ENCODE data around the gene SHISAL2A.
"Not testable (repeated sequence)": the region's sequence is repeated elsewhere in the genome, so short reads cannot be mapped to it uniquely, and the experiment has no call there.

SHISAL2A gene

DNA sequence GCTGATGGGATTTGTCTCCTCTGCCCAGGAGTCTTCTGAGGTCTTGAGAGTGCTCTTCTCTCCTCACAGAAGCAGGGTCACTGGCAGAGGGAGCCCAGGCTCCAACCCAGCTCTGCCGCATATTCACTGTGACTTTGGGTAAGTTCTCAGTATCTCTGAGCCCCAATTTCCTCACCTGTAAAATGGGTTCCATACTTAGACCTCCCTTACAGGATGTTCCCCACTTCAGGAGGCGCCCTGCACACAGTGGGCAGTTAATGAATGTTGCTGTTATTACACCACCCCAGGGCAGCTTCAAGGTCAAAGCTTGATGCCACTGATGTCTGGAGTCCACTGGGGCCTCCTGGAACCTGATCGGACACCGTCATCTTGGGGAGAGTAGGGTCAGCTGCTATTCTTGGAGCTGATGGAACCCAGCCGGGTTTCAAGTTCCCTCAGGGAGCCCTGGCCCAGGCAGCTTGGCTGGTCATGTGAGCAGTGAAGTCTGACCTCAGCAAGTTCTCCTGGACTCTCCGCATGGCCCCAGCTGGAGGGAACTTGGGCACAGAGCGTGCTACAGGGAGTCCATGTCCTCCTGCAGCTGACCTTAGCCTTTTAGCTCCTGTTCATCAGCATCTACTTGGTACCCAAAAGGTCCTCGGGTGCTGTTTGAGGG is 43.4 kb downstream of the SHISAL2A start:
- Histone ChIP-seq H3K36me3 (ENCODE audit: insufficient read depth, low read length) (no peaks in the 10 kb centered on the region), H3K4me1 (ENCODE audit: insufficient read depth, low read length) (peaks cover 21% of the 10 kb centered on the region), H3K9me3 (ENCODE audit: control insufficient read depth, insufficient read depth, low read length) (no peaks in the 10 kb centered on the region), H3K9ac (ENCODE audit: low read depth, low read length) (no peak overlapping the region)

DNA sequence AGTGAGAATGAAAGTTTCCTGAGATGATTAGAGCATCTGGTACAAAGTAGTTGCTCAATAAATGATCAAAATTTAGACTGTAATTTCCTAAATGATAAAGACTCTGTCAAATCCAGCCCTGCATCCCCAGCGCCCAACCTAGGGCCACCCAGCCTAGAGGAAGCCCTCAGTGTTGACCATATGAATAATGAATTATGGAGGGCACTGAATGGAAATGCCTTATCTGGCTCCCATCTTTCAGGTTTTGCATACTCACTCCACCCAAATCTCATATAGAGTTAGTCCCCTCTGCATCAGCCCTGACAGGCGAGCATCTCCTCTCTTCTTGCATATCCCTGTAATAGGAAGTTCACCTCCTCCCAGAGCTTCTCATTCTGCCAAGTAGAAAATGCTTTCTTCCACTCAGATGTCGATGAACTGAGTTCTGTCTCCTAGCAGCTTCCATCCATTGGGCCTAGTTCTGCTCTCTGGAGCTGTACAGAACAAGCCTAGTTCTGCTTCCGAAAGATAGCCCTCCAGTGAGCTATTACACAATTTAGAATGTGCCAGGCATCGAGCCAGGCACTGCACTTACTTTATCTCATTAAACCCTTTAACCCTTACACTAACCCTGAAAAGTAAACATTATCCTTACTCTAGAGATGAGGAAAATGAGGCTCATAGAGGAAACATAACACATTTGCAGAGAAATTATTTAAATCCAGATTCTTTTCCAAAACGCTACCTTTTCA is 44.3 kb downstream of the SHISAL2A start:
- no peaks in the 10 kb centered on the region for H3K9me3 ChIP-seq (ENCODE audit: control insufficient read depth, insufficient read depth, low read length)
- H3K4me1 ChIP-seq (ENCODE audit: insufficient read depth, low read length): peaks cover 21% of the 10 kb centered on the region
- H3K36me3 ChIP-seq (ENCODE audit: insufficient read depth, low read length): no peaks in the 10 kb centered on the region
- H3K9ac ChIP-seq (ENCODE audit: low read depth, low read length): no peak overlapping the region

DNA sequence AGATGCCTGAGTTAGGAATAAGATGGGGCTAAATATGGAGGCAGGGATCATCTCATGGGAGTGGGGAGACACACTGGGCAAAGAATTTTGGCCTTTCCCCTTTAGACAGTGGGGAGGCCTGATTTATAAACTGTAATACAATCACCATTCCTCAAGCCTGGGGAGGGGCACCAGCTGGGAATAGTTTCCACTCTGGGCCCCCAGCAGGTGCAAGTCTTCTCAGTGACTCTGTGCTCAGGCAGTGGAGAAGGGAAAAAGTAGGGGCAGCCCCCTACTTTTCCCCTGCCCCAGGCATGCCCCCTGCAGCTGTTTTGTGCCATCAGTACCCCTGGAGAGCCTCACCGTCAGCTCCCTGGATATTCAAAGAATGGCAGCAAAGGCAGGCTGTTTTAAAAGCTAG is 46.1 kb downstream of the SHISAL2A start:
- Histone ChIP-seq H3K4me1 (ENCODE audit: insufficient read depth, low read length) (peaks cover 18% of the 10 kb centered on the region), H3K9ac (ENCODE audit: low read depth, low read length) (no peak overlapping the region; the same call in 1 of the 2 replicates), H3K9me3 (ENCODE audit: control insufficient read depth, insufficient read depth, low read length) (no peaks in the 10 kb centered on the region), H3K36me3 (ENCODE audit: insufficient read depth, low read length) (no peaks in the 10 kb centered on the region)

DNA sequence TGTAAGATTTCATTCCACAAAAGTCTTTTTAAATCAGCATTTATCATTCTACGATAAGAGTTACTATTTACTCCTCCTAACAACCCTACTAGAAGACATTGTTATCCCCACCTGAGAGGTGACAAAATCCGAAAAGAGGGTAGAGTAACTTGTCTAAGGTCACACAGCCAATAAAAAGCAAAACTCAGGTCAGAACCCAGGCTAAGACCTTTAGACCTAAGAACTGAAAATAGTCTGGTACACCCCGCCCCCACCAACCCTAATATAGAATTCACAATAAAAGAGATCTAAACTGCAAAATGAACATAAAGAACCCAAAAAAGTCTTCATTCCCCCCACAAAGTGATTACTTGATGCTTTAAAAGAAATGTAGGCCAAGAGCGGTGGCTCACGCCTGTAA is 46.5 kb downstream of the SHISAL2A start:
- Histone ChIP-seq H3K9me3 (ENCODE audit: control insufficient read depth, insufficient read depth, low read length) (no peaks in the 10 kb centered on the region), H3K4me1 (ENCODE audit: insufficient read depth, low read length) (peaks cover 17% of the 10 kb centered on the region), H3K9ac (ENCODE audit: low read depth, low read length) (no peak overlapping the region), H3K36me3 (ENCODE audit: insufficient read depth, low read length) (no peaks in the 10 kb centered on the region)

DNA sequence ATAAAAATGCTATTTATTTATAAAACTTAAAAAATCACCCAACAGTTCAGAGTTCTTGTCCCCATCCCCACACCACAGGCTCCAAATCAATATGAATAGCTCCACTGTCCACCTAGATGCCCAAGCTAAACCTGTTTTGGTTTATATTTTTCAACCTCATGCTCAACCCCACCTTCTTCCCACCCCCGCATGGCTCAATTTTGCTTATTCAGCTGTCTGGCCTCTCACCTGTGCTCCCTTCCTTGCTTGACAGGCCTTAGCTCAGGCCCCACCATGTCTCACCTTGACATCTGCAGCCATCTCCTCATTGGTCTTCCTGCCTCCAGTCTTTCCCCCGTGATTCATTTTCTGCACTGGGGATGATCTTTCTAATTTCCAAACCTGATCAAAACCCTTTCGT is 47.4 kb downstream of the SHISAL2A start:
- Histone ChIP-seq H3K9me3 (ENCODE audit: control insufficient read depth, insufficient read depth, low read length) (no peaks in the 10 kb centered on the region), H3K4me1 (ENCODE audit: insufficient read depth, low read length) (peaks cover 11% of the 10 kb centered on the region; the same call in 1 of the 2 replicates), H3K36me3 (ENCODE audit: insufficient read depth, low read length) (no peaks in the 10 kb centered on the region), H3K9ac (ENCODE audit: low read depth, low read length) (no peak overlapping the region)

DNA sequence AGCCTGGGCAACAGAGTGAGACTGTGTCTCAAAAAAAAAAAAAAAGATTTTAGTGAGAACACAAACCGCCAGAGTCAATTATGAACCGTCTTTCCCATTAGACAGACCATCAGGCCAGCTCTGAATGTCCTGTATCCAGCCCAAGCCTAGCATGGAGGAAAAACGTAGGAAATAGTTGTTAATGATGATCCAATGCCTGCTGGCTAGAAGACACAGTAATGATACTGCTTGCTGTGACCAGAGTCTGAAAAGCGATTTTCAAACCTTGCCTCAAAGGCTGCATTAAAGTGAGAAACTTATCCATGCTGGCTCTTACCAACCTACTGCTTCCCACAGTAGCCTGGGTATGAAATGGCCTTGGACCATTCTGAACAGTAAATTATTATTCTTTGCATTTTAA is 48.2 kb downstream of the SHISAL2A start:
- Histone ChIP-seq H3K36me3 (ENCODE audit: insufficient read depth, low read length) (no peaks in the 10 kb centered on the region), H3K9ac (ENCODE audit: low read depth, low read length) (no peak overlapping the region), H3K9me3 (ENCODE audit: control insufficient read depth, insufficient read depth, low read length) (no peaks in the 10 kb centered on the region), H3K4me1 (ENCODE audit: insufficient read depth, low read length) (peaks cover 16% of the 10 kb centered on the region)

DNA sequence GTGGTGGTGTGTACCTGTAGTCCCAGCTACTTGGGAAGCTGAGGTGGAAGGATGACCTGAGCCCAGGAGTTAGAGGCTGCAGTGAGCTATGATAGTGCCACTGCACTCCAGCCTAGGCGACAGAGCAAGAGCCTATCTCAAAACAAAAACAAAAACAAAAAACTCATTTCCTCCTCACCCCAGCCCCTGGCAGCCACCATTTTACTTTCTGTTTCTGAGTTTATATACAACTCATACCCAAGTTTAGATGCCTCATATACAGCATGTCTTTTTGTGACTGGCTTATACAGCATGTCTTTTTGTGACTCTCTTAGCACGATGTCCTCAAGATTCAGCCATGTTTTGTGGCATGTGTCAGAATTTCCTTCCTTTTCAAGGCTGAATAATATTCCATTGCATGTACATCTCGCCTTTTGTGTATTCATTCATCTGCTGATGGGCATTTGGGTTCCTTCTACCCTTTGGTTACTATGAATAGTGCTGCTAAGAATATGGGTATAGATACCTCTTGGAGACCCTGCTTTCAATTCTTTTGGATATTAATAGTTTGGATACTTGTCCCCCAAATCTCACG is 50.5 kb downstream of the SHISAL2A start:
- Histone ChIP-seq H3K4me1 (ENCODE audit: insufficient read depth, low read length) (peaks cover 16% of the 10 kb centered on the region), H3K9me3 (ENCODE audit: control insufficient read depth, insufficient read depth, low read length) (no peaks in the 10 kb centered on the region), H3K9ac (ENCODE audit: low read depth, low read length) (no peak overlapping the region), H3K36me3 (ENCODE audit: insufficient read depth, low read length) (peaks cover 7% of the 10 kb centered on the region; the same call in 1 of the 2 replicates)

DNA sequence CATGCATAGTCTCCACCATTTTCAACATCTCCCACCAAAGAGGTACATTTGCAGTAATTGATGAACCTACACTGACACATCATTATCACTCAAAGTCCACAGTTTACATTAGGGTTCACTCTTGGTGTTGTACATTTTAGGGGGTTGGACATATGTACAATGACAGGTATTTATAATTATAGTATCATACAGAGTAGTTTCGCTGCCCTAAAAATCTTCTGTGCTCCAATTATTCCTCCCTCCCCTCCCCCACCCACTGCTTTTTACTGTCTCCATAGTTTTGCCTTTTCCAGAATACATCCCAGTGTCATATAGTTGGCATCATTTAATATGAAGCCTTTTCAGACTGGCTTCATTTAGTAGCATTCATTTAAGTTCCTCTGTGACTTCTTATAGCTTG is 51.6 kb downstream of the SHISAL2A start:
- no peak overlapping the region for H3K9ac ChIP-seq (ENCODE audit: low read depth, low read length)
- peaks cover 9% of the 10 kb centered on the region for H3K36me3 ChIP-seq (ENCODE audit: insufficient read depth, low read length)
- H3K4me1 ChIP-seq (ENCODE audit: insufficient read depth, low read length): peaks cover 8% of the 10 kb centered on the region; the same call in 1 of the 2 replicates
- no peaks in the 10 kb centered on the region for H3K9me3 ChIP-seq (ENCODE audit: control insufficient read depth, insufficient read depth, low read length)

DNA sequence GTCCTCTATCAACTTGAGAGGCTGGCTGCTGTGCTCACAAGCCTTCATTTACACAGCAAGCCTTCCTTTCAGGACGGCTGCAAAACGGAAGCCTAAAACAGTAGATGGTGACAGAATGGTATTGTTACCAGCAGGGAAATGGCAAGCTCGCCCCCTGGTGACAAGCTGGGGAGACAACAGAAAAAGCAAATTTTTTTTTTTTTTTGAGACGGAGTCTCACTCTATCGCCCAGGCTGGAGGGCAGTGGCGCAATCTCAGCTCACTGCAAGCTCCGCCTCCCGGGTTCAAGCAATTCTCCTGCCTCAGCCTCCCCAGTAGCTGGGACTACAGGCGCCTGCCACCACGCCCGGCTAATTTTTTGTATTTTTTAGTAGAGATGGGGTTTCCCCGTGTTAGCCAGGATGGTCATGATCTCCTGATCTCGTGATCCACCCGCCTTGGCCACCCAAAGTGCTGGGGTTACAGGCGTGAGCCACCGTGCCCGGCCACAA is 53.3 kb downstream of the SHISAL2A start:
- not testable (repeated sequence) for H3K9ac ChIP-seq (ENCODE audit: low read depth, low read length); H3K4me1 ChIP-seq (ENCODE audit: insufficient read depth, low read length); H3K9me3 ChIP-seq (ENCODE audit: control insufficient read depth, insufficient read depth, low read length)
- peaks cover 12% of the 10 kb centered on the region for H3K36me3 ChIP-seq (ENCODE audit: insufficient read depth, low read length)

DNA sequence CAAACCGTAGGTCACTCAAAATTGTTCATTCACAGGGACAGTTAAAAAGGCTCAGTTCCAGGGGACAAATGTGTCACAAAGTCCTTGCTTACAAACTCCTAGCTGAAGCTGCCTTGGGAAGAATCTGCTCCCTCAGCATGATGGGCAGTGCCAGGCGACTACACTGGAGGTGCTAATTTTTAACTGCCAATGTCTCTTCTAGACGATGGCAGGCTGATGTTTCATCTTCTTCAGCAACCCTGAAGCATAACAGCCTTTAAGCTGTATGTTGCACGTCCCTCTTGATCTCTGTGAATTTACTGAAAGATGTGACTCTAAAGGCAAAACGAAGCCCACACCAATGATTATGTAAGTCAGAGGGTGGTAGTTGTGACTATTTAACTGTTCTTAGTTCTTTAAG is 53.9 kb downstream of the SHISAL2A start:
- Histone ChIP-seq H3K9ac (ENCODE audit: low read depth, low read length) (no peak overlapping the region), H3K4me1 (ENCODE audit: insufficient read depth, low read length) (peaks cover 5% of the 10 kb centered on the region; the same call in 1 of the 2 replicates), H3K9me3 (ENCODE audit: control insufficient read depth, insufficient read depth, low read length) (no peaks in the 10 kb centered on the region), H3K36me3 (ENCODE audit: insufficient read depth, low read length) (peaks cover 14% of the 10 kb centered on the region)

DNA sequence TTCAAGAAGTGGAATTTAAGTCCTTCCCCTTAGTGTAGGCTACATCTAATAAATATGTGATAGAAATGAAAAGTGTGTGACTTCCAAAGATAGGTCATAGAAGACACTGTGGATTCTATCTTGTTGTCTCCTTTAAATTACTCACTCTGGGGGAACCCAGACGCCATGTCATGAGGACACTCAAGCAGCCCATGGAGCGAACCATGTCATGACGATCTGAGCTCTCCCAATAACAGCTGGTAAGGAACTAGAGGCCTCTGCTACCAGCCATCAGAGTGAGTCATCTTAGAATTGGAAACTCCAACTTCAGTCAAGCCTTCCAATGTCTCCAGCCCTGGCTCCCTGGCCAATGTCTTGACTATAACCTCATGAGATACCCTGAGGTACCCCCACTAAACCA is 58.9 kb downstream of the SHISAL2A start:
- Histone ChIP-seq H3K36me3 (ENCODE audit: insufficient read depth, low read length) (peaks cover 21% of the 10 kb centered on the region), H3K9ac (ENCODE audit: low read depth, low read length) (no peak overlapping the region), H3K9me3 (ENCODE audit: control insufficient read depth, insufficient read depth, low read length) (no peaks in the 10 kb centered on the region), H3K4me1 (ENCODE audit: insufficient read depth, low read length) (no peaks in the 10 kb centered on the region)

DNA sequence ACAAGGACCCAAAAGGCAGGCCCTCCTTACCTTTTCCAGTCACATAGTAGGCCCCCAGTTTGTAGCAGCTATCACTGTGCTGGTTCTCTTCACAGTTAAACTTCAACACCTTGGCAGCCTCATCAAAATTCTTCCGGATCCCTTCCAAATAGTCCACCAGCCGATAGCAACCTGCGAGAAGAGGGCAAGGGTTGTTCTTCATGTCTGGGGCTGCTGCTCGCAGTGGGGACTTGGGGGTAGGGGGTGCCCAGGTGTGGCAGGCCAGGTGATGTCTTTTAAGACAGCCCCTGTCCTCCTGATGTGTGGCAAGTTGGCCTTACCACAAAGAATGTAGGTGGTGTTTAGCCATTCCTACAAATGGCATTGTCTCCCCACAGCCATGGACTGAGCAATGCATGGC is 59.7 kb downstream of the SHISAL2A start:
- H3K9me3 ChIP-seq (ENCODE audit: control insufficient read depth, insufficient read depth, low read length): no peaks in the 10 kb centered on the region
- H3K36me3 ChIP-seq (ENCODE audit: insufficient read depth, low read length): peaks cover 17% of the 10 kb centered on the region
- no peaks in the 10 kb centered on the region for H3K4me1 ChIP-seq (ENCODE audit: insufficient read depth, low read length)
- no peak overlapping the region for H3K9ac ChIP-seq (ENCODE audit: low read depth, low read length)

DNA sequence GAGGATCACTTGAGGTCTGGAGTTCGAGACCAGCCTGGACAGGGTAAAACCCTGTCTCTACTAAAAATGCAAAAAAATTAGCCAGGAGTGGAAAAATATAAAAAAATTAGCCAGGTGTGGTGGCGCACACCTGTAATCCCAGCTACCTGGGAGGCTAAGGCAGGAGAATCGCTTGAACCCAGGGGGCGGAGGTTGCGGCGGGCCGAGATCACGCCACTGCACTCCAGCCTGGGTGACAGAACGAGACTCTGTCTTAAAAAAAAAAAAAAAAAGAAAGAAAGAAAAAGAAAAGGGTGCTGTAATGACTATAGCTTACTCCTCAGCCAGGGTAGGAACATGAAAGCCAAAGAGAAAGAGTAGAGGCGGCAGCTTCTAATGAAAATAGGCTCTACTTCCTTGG is 60.4 kb downstream of the SHISAL2A start:
- not testable (repeated sequence) for H3K9me3 ChIP-seq (ENCODE audit: control insufficient read depth, insufficient read depth, low read length); H3K4me1 ChIP-seq (ENCODE audit: insufficient read depth, low read length)

DNA sequence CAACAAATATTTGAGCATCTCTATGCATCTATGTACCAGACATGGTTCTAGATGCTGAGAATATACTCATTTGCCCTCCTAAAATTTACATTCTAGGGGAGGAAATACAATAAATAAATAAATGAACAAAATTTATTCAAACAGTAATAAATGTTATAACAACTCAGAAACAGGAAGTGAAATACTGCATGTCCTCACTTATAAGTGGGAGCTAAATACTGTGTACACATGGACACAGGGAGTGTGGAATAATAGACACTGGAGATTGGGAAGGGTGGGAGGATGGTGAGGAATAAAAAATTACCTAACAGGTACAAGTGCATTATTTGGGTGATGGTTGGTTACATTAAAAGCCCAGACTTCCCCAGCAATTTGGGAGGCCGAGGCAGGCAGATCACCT is 60.9 kb downstream of the SHISAL2A start:
- Histone ChIP-seq H3K36me3 (ENCODE audit: insufficient read depth, low read length) (peaks cover 12% of the 10 kb centered on the region), H3K9me3 (ENCODE audit: control insufficient read depth, insufficient read depth, low read length) (no peaks in the 10 kb centered on the region), H3K4me1 (ENCODE audit: insufficient read depth, low read length) (no peaks in the 10 kb centered on the region), H3K9ac (ENCODE audit: low read depth, low read length) (no peak overlapping the region)

More for the DNA sequence above, 60.4 kb downstream of the SHISAL2A start:
- peaks cover 15% of the 10 kb centered on the region for H3K36me3 ChIP-seq (ENCODE audit: insufficient read depth, low read length)
- H3K9ac ChIP-seq (ENCODE audit: low read depth, low read length): not testable (repeated sequence)

DNA sequence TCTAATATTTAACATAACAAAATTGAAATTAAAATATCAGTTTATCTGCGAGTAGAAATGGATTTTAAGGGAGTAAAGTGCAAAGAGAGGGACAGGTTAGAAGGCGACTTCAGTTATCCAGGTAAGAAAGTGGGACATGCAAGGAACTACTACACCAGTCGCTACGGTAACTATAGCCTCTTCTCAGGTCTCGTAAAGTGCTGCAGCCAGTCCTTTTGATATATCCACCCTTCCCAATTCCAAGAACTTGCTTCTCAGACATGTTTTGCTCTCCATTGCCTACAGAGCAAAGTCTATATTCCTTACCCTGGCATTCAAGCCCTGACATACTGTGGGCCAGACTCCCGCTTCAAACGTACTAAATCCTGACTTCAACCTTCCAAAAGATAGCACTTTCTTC is 62.7 kb downstream of the SHISAL2A start:
- Histone ChIP-seq H3K4me1 (ENCODE audit: insufficient read depth, low read length) (no peaks in the 10 kb centered on the region), H3K36me3 (ENCODE audit: insufficient read depth, low read length) (peaks cover 11% of the 10 kb centered on the region), H3K9me3 (ENCODE audit: control insufficient read depth, insufficient read depth, low read length) (no peaks in the 10 kb centered on the region), H3K9ac (ENCODE audit: low read depth, low read length) (no peak overlapping the region)

Measured in ES-I3 (cell line).